Upper lobe of left lung (tissue), 6 donors: ENCODE results near the gene MORN1. TPM values are rescaled to one million over a fixed set of nuclear protein-coding genes. Genes with fewer than 3 reads are reported as not detected.

Source experiments
- ATAC-seq, 2 donors: fragments of 200-7000 bp; cut with Tn5 transposase; one replicate each; pipeline ENCODE4 v1.9.1; 2022; ENCODE audit warnings: mild to moderate bottlenecking in 2 of 2, moderate library complexity in 2 of 2; ENCODE audit not compliant: low FRiP score in 2 of 2
- DNase-seq, 2 donors: peaks; one replicate each; pipeline ENCODE4 v3.0.0-alpha.2; 2019 to 2020
- H3K27ac ChIP-seq, 4 donors: fragments of 200-600 bp; sonication (generic); one replicate each; pipeline ENCODE4 v1.5.1; 2016 to 2019
- H3K27me3 ChIP-seq, 4 donors: fragments of 200-600 bp; sonication (generic); one replicate each; pipeline ENCODE4 v1.5.1; 2017 to 2019
- H3K36me3 ChIP-seq, 4 donors: fragments of 200-600 bp; sonication (generic); one replicate each; pipeline ENCODE4 v1.5.1; 2016 to 2019
- H3K4me1 ChIP-seq, 4 donors: fragments of 200-600 bp; sonication (generic); one replicate each; pipeline ENCODE4 v1.5.1; 2018 to 2019
- H3K4me3 ChIP-seq, 4 donors: fragments of 200-600 bp; sonication (generic); one replicate each; pipeline ENCODE4 v1.5.1; 2017 to 2019; ENCODE audit warnings: mild to moderate bottlenecking in 2 of 4, moderate library complexity in 1 of 4
- H3K9me3 ChIP-seq, 4 donors: fragments of 200-600 bp; sonication (generic); one replicate each; pipeline ENCODE4 v1.5.1; 2018 to 2019
- EP300 ChIP-seq, 4 donors: sonication (generic); formaldehyde crosslinking; IDR thresholded peaks; one replicate each; pipeline ENCODE4 v1.5.1; 2017; ENCODE audit warnings: antibody characterized with exemption in 4 of 4, control low read depth in 2 of 4
- POLR2A ChIP-seq, 4 donors: fragments of 450-650 bp; IDR thresholded peaks; one replicate each; pipeline ENCODE4 v1.5.1; 2016 to 2017; ENCODE audit warnings: antibody characterized with exemption in 4 of 4, mild to moderate bottlenecking in 2 of 4
- POLR2AphosphoS5 ChIP-seq, 2 donors: sonication (generic); formaldehyde crosslinking; IDR thresholded peaks; one replicate each; pipeline ENCODE4 v1.5.1; 2017; ENCODE audit warnings: antibody characterized with exemption in 2 of 2
- WGBS, 2 donors: methylation state at CpG; one replicate each; pipeline ENCODE4 v1.1.5; 2017 to 2018; 5-methylcytosine and 5-hydroxymethylcytosine counted together
- total RNA-seq, 6 donors: library from RNA; depleted of rRNA in 4 of 6; stranded (reverse); fragments of >200 nt in 4 of 6; gene quantifications; one replicate each; pipeline versions ENCODE4 v1.1.0 to v1.2.1, GENCODE V29; 2016 to 2021
- TF ChIP-seq, protein P1 (sequence below), 6 experiments: fragments of 450-650 bp in 4 of 6; fragments of 200-600 bp in 2 of 6; sonication (generic) in 2 of 6; IDR thresholded peaks; one replicate each; pipeline ENCODE4 v1.5.1; 2016 to 2019; ENCODE audit warnings: antibody characterized with exemption in 6 of 6
- donor health status: DM: no; HTN: no; CAD: no; lungs with moderate emphysema.
- donor health status: DM: no; HTN: yes; CAD: no; lungs with severe emphysema.

Gene MORN1
- total RNA-seq, 6 donors from 2014 or later, result 8.5 to 23.4 (median 14.6) TPM

DNA sequence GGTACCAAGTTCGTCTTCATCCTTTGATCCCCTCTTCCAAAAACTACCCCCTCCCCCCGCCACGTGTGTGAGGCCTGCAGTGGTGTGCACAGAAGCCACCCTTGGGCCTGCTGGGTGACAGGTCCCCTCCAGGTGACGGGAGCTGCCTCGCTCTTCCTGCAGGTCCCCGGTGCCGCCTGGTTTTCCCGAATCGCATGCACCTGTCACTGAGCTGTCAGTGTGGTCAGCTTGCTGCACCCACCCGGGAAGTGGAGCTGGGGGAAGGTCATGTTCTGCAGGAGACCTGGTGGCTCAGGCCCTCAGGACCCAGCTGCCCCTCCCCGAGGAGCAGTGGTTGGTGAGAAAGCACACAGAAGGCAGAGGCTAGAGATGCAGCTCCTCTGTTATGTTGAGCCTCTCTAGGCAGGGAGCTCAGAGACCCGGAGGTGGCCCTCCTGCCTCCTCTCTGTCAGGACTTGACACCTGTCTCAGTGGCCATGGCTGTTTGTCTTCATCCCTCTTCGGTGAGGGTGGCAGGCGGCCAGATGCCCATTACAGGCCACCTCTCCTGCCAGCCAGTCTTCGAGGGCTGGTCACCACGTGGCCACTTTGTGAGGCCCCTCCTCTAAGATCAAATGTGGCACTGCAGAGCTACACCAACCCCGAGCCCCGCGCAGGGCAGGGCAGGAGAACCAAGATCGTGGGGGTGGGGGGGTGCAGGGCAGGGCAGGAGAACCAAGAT is 102.4 kb downstream of the MORN1 start:
- Histone ChIP-seq H3K27me3 (no peaks in the 10 kb centered on the region), H3K4me3 (no peak overlapping the region), H3K36me3 (no peaks in the 10 kb centered on the region), H3K4me1 (peaks cover 61 to 82% (median 70%) of the 10 kb centered on the region in 4 donors), H3K27ac (peak overlapping the region in 2 of 4 donors; percentile 79 to 81), H3K9me3 (no peaks in the 10 kb centered on the region)
- no peak for TF ChIP-seq EP300 (IDR thresholded peaks at IDR 0.05)
- TF ChIP-seq, protein P1, sequence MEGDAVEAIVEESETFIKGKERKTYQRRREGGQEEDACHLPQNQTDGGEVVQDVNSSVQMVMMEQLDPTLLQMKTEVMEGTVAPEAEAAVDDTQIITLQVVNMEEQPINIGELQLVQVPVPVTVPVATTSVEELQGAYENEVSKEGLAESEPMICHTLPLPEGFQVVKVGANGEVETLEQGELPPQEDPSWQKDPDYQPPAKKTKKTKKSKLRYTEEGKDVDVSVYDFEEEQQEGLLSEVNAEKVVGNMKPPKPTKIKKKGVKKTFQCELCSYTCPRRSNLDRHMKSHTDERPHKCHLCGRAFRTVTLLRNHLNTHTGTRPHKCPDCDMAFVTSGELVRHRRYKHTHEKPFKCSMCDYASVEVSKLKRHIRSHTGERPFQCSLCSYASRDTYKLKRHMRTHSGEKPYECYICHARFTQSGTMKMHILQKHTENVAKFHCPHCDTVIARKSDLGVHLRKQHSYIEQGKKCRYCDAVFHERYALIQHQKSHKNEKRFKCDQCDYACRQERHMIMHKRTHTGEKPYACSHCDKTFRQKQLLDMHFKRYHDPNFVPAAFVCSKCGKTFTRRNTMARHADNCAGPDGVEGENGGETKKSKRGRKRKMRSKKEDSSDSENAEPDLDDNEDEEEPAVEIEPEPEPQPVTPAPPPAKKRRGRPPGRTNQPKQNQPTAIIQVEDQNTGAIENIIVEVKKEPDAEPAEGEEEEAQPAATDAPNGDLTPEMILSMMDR (IDR thresholded peaks at IDR 0.05), result no peak
- no peak for TF ChIP-seq POLR2A (IDR thresholded peaks at IDR 0.05)
- TF ChIP-seq POLR2AphosphoS5 (IDR thresholded peaks at IDR 0.05), result no peak
- WGBS, 2 donors, result 80 to 82% methylated on average over 14 to 19 of the region's 20 CpGs
- DNase-seq (peak; percentile 52 to 53), ATAC-seq (no peak)

- no peak overlapping the region for H3K27ac ChIP-seq
- TF ChIP-seq, protein P1 (IDR thresholded peaks at IDR 0.05), result no peak
- no peak for TF ChIP-seq EP300 (IDR thresholded peaks at IDR 0.05)
- no peak for TF ChIP-seq POLR2A (IDR thresholded peaks at IDR 0.05)
- TF ChIP-seq POLR2AphosphoS5 (IDR thresholded peaks at IDR 0.05), result no peak
- DNase-seq, result no peak
- no peak overlapping the region for H3K4me3 ChIP-seq
- no peaks in the 10 kb centered on the region for H3K9me3 ChIP-seq
- peaks cover 54 to 82% (median 71%) of the 10 kb centered on the region in 4 donors for H3K4me1 ChIP-seq
- no peaks in the 10 kb centered on the region for H3K36me3 ChIP-seq
- no peak for ATAC-seq
- 76 to 86% methylated on average over 10 of the region's 10 CpGs for WGBS, 2 donors
- no peaks in the 10 kb centered on the region for H3K27me3 ChIP-seq
Measured at GRCh38 chr1:2288311-2288710, 103.0 kb downstream of the MORN1 start.

- TF ChIP-seq EP300 (IDR thresholded peaks at IDR 0.05) (no peak), POLR2AphosphoS5 (IDR thresholded peaks at IDR 0.05) (no peak), POLR2A (IDR thresholded peaks at IDR 0.05) (no peak)
- TF ChIP-seq, protein P1 (IDR thresholded peaks at IDR 0.05), result no peak
- peak in 1 of 2 donors; percentile 68 for DNase-seq
- no peaks in the 10 kb centered on the region for H3K9me3 ChIP-seq
- H3K4me1 ChIP-seq, result peaks cover 47 to 81% (median 70%) of the 10 kb centered on the region in 4 donors
- no peaks in the 10 kb centered on the region for H3K27me3 ChIP-seq
- no peak overlapping the region for H3K27ac ChIP-seq
- 84 to 95% methylated on average over 8 to 12 of the region's 14 CpGs for WGBS, 2 donors
- no peak for ATAC-seq
- H3K4me3 ChIP-seq, result no peak overlapping the region
- no peaks in the 10 kb centered on the region for H3K36me3 ChIP-seq
Measured at GRCh38 chr1:2287649-2288048, 103.7 kb downstream of the MORN1 start.

DNA sequence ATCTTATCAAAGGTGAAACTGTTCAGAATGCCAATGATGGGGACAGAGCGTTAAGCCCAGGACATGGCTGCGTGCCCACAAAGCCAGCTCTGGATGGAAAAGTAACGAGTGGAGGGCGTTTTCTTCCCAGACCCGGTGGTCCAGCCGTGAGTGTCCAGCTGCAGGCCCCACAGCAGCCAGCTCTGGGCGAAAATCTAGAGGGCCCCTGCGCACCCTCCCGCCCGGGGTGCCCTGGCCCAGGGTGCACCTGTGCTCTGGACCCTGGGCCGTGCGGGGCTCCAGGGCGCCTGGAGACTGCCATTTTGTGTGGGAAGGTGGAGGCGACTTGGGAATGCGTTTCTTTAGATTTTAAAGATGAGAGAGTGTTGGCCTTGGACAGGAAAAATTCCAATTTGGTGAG is 104.4 kb downstream of the MORN1 start:
- H3K27ac ChIP-seq, result no peak overlapping the region
- peak in 1 of 2 donors; percentile 60 for DNase-seq
- no peak for ATAC-seq
- H3K4me3 ChIP-seq, result no peak overlapping the region
- no peak for TF ChIP-seq EP300 (IDR thresholded peaks at IDR 0.05)
- H3K27me3 ChIP-seq, result no peaks in the 10 kb centered on the region
- H3K9me3 ChIP-seq, result no peaks in the 10 kb centered on the region
- H3K4me1 ChIP-seq, result peaks cover 40 to 73% (median 63%) of the 10 kb centered on the region in 4 donors
- no peaks in the 10 kb centered on the region for H3K36me3 ChIP-seq
- WGBS, 2 donors, result 91 to 92% methylated on average over 15 of the region's 15 CpGs

DNA sequence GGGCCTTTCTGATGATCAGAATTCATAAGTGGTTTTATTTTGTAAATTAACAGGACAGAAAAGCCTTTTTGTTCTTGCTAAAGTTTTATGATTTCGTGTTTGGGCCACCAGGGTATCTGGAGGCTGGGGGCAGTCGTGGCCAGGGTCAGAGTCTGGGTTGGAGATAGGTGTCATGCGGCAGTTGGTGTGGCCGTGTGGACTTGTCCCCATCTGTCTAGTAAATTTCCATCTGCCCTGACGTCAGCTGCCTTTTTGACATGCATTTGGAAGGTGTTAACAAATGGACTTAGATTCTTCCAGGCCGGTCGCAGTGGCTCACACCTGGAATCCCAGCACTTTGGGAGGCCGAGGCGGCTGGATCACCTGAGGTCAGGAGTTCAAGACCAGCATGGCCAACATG is 106.4 kb downstream of the MORN1 start:
- DNase-seq (no peak), ATAC-seq (no peak)
- Histone ChIP-seq H3K36me3 (no peaks in the 10 kb centered on the region), H3K4me3 (no peak overlapping the region), H3K27ac (peak overlapping the region in 2 of 4 donors; percentile 6 to 13), H3K4me1 (peaks cover 23 to 58% (median 48%) of the 10 kb centered on the region in 4 donors), H3K27me3 (no peaks in the 10 kb centered on the region), H3K9me3 (no peaks in the 10 kb centered on the region)
- WGBS, 2 donors, result 92% methylated on average over 9 of the region's 9 CpGs
- TF ChIP-seq POLR2A (IDR thresholded peaks at IDR 0.05), result no peak
- no peak for TF ChIP-seq EP300 (IDR thresholded peaks at IDR 0.05)
